Measurements from ENCODE around the gene SPAG6.
"Not testable (repeated sequence)": the region's sequence is repeated elsewhere in the genome, so short reads cannot be mapped to it uniquely, and the experiment has no call there.

The SPAG6 gene

DNA sequence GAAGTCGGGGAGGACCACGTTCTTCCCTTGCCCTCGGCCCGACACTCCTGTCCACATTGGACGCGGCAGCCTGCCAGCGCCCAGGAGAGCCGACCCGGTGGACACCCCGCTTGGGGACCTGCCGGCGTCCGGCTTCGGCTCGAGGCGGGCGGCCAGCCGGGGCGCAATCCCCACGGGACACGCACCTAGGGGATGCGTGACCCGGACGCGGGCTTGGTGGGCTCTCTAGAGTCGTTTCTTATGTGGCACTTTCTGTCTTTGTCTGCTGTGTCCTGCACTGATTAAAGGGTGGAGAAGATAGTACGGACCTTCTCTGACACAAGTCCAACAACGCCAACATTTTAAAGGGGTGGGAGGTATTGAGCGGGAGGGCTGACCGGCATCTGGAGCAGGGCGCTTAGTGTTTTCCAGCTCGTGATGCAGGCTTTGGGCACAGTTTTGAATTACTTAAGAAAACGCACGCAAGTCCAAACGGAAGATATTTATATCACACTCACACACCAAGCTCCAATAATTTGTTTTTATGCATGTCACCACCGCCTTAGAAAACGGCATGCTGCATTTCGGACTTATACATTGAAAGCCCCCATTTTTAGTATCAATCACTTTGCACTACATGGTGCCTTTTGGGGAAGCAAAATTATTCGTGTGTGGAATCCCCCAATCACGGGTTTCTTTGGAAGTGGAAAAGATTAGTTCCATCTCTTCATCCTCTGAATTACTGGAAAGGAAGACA, 3.9 kb upstream of the SPAG6 start:
- no peak for DNase-seq (ENCODE audit: low read depth in 2 of 2)

DNA sequence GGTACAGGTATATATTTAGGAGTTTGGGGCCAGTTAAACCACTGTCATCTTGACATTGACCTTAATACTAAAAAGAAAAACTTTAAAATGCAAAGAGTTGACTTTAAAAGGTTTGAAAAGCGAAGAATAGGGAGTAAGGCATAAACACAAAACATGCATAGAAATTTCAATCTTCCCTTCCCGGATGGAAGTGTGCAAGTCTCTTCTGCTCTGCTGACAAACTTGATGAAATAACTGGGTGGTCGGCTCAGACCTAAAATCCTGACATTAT, 3.4 kb upstream of the SPAG6 start:
- DNase-seq (ENCODE audit: low read depth in 2 of 2), result no peak

DNA sequence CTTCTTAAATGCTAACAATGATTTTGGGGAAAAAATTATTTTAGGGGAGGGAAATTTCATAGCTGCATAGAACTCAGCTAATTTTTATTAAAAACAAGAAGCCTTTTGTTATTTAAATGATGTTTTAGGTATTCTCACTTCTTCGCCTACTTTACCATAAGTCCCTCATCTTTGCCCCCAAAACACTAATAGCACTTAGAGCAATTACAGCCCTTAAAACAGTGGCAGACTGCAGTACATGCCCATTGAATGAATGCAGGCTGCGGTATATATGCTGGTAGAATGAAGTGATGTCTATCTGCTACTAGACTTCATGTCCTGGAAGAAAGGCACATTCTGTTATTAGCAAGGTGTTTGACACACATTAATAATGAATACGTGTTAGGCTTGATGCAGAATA, 2.9 kb upstream of the SPAG6 start:
- DNase-seq (ENCODE audit: low read depth in 2 of 2), result no peak

DNA sequence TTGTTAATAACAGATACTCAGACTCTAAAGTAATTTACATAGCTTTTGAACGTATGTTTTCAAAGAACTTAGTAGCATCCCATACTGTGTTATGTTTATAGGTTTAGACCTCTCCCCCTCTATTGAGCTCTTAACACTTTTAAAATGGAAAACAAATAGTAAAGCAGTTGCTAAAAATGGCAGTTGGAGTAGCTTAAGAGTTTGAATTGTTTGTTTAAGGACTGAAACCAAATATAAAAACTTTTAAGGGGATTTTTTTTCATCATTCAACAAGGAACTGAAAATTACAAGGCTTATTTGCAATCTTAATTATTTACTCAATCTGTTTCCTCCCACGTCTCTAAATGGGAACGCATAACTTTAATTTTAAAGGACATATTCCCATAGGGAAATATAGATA, 1.6 kb upstream of the SPAG6 start:
- DNase-seq (ENCODE audit: low read depth in 2 of 2), result no peak

DNA sequence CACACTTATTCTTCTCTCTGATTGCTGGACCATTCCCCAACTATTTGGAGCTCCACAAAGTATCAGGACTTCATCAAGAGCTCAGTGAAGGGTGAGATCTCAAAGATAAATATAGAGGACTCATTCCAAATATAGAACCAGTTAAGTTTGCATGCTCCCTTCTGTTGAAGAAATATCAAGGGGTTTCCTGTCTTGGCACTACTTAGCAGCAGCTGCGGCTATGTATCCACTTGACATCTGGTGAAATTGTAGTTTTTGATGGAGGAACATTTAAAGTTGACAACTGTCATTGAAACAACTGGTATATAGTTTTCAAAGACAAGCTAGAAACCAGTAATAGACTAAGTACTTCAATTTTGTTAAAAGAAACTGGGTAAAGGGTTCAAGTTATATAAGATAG, 1.0 kb upstream of the SPAG6 start:
- DNase-seq (ENCODE audit: low read depth in 2 of 2), result no peak

DNA sequence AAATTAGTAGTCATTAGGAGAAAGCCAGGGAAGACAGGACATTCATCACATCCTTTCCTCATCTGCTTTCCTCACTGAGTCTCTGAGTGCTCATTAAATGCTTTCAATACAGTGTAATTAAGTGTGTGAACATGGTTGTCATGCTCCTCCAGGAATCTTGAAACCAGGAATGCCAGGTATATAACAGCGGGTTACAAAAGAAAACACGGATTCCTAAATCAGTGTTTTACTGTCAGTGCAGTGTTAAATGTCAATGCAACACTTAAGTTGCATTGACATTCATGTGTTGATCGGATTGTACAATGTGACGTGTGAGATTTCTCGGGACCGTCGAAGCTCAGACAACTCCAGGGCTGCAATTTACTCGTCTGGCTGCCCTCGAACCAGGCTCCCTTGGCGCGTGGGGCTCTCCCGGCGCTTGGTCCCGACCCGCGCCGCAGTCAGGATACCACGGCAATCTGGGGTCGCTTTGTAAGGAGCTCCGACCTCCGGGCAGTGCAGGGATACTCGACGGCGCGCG, 455 bp upstream of the SPAG6 start:
- no peak for DNase-seq (ENCODE audit: low read depth in 2 of 2)

DNA sequence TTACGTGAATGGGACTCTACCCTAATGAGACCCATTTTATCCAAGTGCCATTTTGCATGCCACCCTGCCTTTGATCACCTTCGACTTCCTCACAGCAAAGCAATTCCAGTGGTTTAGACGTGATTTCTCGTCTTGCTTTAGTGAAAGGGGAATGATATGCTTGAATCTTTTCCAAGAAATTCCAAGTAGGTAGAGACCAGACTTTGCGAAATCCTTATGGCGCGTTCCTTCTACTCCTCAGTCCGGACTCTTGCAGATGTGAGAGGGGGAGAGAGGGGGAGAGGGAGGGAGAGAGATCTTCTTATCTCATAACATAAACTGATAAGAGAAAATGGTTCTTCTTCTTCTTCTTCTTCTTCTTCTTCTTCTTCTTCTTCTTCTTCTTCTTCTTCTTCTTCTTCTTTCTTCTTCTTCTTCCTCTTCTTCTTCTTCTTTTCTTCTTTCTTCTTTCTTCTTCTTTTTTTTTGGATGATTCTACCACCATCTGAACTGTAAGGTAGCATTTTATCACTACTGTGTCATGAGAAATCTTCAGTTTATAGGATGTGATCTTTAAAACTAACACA, 883 bp downstream of the SPAG6 start:
- DNase-seq (ENCODE audit: low read depth in 2 of 2), result no peak

DNA sequence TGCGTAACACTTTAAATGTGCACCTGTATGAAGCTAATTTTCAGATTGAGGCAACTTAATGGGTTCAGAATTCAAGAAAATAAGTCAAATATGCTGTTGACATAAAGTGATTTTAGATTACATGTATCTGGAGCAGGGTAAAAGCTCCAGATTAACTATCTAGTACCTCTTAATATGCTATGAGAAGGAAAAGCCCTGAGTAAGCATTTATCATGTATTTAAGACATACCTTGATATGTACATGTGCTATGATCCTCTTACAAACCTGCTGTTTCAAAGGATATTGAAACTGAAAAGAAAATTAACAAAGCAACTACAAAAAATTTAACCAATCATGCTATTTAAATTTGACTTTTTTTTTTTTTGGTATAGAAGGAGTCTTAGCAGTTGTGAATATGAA, 4.5 kb downstream of the SPAG6 start:
- no peak for DNase-seq (ENCODE audit: low read depth in 2 of 2)

DNA sequence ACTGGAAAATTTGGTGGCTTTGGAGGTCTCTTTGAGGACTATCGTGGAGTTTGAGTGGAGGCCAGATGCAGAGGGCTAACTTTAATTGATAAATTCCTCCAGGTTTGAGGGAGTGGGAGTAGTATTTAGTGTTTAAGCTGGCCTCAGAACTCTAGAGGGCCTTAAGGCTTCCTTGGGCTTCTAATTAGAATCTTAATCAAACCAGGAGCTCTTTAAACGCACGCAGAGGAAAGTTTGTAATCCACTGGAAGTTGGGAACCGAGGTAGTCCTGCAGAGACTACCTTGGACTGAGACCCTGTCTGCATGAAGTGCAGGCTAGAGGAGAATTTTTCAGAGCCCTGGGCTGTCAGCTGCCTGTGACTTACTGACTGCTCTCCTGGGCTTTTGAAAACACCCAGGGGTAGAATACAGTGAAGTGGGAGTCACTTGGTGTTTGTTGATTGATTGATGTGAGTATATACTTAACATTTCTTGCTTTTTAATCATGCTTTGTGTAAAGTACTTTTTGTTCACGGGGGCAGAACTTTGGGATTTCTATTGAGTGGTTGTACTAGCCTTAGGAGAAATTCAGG, 5.9 kb downstream of the SPAG6 start:
- no peak for DNase-seq (ENCODE audit: low read depth in 2 of 2)

DNA sequence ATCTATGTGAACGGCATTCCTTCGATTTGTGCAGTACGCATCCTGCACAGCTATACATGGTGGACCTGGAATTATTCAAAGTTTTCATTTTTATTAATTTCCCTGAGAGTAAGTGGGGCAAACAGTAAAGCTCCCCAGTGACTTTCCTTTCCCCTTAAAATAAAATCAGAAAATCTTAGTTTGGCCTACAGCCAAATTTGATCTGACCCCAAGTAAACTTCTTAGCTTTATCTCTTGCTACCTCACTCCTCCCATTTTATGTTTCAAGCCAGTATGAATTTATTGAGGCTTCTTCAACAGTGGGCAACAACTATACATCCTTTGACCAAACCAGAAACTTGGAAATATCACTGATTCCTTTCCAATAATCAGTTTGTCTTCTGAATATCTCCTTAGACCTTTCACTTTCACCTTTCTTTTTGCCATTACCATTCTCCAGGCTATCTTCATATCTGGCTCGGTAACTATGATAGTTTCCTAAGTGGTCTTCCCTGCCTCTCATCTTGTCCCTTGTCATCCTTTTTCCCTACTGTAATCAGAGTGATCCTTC, 11.1 kb downstream of the SPAG6 start:
- no peak for DNase-seq (ENCODE audit: low read depth in 2 of 2)

DNA sequence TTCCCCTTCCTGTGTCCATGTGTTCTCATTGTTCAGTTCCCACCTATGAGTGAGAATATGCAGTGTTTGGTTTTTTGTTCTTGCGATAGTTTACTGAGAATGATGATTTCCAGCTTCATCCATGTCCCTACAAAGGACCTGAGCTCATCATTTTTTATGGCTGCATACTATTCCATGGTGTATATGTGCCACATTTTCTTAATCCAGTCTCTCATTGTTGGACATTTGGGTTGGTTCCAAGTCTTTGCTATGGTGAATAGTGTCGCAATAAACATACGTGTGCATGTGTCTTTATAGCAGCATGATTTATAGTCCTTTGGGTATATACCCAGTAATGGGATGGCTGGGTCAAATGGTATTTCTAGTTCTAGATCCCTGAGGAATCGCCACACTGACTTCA, 12.5 kb downstream of the SPAG6 start:
- not testable (repeated sequence) for DNase-seq (ENCODE audit: low read depth in 2 of 2)

DNA sequence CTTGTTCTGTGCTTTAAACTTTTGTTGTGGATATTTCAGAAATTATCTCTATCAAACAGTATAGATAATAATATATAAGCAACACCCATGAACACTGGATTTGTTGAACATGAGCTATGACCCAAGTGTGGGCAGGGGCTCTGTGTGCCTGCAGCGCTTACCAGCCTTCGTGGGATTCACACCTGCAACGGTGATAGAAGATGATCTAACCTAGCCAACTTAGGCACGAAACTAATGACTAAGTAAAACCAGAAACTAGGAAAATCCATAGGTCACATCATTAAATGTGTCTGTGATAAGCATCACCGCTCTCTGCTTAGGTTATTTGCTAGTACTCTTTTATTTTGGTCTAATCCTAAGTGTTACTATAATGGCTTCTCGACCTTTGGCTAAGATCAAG, 18.0 kb downstream of the SPAG6 start:
- DNase-seq (ENCODE audit: low read depth in 2 of 2), result no peak

DNA sequence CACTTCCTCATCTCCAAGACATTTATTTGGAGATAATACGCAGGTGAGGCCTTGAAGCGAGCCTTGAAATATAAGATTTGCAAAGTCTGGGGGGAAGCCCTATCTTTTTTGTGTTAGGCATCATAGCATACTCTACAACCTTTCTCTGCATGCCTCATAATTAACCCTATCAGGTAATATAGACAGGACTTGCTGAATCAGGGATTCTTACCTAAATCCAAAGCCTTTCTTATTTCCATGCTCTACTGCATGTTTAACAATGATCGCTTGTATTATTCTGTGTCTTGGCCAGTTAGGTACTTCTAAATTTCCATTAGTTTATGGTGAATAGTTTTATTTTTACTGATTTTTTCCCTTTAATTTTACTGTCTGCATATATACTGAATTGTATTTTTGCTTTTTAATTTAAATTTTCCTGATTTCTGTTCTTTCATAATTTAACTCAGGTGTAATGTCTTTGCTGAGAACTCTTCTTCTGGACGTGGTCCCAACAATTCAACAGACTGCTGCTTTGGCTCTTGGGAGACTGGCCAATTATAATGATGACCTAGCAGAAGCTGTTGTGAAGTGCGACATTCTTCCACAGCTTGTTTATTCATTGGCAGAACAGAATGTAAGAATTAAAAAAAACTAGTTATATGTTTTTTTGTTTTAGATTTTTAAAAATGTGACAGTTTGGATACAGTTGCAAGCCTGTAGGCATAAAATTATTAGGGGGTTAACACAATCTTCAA, 19.3 kb downstream of the SPAG6 start:
- DNase-seq (ENCODE audit: low read depth in 2 of 2), result no peak

DNA sequence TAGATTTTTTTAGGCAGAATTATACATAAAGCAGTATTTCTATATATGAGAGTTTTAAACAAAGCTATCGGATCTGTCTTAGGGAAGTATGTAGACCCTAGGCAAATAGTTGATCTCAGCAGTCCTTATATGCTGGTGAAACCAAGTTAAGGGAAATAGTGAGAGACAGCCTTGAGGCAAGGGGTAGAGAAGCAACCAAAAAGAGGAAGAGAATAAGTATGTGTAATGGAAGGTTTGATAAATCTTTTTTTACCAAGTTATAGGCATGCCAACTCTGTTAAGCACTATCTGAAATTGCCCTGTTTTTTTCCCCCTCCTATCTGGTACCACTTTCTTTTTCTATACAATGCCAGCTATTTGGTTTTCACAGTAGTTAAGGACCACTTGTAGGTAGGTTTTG, 19.9 kb downstream of the SPAG6 start:
- DNase-seq (ENCODE audit: low read depth in 2 of 2), result no peak

DNA sequence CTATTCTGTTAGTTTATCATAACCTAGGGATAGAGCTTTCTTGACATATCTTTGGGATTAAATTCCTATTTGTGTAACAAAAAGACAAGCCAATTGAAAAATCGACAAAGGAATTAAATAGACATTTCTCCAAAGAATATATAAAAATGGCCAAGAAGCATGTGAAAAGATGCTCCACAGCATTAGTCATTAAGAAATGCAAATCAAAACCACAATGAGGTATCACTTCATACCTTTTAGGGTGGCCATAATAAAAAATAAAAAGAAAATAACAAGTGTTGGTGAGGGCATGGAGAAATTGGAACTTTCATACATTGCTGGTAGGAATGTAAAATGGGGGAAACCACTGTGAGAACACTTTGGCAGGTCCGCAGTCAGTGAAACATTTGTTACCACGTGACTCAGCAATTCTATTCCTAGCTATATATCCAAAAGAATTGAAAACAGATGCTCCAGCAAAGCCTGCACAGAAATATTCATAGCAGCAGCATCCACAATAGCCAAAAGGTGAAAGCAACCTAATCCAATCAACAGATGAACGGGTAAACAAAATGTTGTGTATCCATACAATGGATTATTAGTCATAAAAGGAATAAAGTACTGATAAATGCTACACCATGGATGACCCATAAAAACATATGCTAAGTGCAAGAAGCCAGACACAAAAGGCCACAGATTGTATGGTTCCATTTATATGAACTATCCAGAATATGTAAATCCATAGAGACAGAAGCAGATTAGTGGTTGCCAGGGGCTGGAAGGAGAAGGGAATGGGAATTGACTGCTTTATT, 20.5 kb downstream of the SPAG6 start:
- DNase-seq (ENCODE audit: low read depth in 2 of 2), result no peak

DNA sequence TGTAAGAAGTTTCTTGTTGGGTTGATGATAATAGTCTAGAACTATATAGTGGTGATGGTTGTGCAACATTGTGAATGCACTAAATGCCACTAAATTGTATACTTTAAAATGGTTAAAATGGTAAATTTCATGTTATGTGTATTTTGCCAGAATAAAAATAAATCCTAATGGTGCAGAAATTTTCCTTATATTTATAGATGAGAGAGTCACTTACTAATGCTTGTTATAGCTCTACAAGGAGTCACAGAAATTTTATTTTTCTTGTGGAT, 21.1 kb downstream of the SPAG6 start:
- DNase-seq (ENCODE audit: low read depth in 2 of 2), result no peak

DNA sequence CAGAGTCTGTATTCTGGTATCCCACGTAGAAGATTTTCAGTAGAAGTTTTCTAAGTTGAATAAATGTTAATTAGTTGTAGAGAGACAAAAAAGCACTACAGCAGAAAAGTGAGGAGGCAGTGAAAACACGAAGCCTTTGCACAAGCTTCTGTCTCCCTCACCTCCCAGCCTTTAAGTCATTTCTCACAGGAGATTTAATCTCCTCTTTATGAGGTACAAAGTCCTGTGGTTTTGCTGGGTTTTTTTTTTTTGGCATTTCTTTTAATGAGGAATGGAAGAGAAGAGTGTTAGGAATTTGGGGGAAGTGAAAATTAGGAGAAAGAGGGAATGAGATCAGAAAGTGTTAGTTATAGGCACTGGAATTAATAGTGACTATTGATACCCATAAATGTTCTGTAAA, 21.5 kb downstream of the SPAG6 start:
- no peak for DNase-seq (ENCODE audit: low read depth in 2 of 2)

DNA sequence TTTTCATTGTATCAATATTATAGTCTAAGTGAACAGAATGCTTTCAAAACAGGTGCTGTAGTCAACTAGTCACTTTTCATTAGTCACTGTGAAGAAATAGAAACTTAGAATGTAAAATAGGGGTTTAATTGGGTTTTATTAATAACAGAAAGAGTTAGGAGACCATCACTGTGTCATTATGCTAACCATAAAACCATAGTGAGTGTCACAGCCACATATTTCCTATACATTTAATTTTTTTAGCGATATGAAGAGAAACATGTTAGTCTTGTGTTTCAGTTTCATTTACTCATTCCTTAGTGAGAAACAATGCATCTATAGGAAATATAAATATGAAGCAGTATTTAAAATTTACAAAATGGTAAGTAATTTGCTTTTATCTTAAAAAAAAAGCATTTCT, 22.2 kb downstream of the SPAG6 start:
- no peak for DNase-seq (ENCODE audit: low read depth in 2 of 2)

DNA sequence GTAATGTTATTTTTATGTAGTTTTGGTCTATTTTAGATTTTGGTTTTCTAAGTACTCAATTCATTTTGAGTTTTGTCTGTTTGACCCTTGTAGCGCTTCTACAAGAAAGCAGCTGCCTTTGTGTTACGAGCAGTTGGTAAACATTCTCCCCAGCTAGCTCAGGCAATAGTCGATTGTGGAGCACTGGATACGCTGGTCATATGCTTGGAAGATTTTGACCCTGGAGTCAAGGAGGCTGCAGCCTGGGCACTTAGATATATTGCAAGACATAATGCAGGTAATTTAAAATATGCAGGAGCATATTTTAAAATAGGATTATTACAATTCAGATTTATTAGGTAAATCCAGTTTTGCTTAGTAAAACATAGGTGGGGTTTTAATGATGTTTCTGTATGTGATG, 23.1 kb downstream of the SPAG6 start:
- no peak for DNase-seq (ENCODE audit: low read depth in 2 of 2)

DNA sequence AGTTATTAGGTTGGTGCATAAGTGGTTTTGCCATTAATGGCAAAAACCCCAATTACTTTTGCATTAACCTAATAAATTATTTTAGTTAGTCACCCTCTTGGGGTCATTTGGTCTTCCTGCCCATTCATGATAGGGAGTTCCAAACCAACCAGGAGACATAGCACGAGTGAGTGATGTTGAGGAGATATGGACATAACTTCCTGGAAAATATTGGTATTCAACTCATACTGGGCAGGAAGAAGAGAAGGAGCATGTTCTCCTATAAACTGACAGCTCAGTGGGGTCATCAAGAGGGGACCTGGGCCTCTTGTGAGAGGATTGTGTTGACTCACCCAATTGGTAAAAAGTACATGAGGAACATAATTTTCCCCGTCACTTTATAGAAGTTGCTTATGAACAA, 23.7 kb downstream of the SPAG6 start:
- DNase-seq (ENCODE audit: low read depth in 2 of 2), result no peak

DNA sequence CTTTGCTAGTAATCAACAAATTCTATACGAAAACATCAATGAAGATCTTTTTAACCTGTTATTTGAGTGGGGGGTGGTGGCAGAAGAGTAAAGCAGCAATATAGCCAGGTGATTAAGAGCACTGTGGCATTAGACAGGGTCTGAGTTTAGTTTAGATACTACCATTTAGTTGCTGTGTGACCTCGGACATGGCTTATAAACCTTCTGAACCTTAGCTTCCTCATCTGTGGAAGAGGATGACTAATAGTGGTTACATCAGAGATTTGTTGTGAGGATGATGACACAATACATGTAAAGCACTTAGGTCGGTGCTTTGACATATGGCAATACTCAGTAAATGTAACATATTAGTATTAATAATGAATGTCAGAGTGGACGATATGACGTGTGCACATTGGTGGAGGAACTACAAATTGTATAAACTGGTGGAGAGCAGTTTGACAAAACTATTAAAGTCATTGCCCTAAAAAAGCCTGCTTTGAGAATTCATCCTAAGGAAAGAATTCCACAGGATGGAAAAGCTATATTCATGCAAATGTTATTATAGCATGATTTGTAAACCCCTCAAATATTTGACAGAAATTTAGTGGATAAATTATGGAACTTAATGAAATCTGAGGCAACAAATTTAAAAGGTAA, 24.3 kb downstream of the SPAG6 start:
- DNase-seq (ENCODE audit: low read depth in 2 of 2), result no peak

DNA sequence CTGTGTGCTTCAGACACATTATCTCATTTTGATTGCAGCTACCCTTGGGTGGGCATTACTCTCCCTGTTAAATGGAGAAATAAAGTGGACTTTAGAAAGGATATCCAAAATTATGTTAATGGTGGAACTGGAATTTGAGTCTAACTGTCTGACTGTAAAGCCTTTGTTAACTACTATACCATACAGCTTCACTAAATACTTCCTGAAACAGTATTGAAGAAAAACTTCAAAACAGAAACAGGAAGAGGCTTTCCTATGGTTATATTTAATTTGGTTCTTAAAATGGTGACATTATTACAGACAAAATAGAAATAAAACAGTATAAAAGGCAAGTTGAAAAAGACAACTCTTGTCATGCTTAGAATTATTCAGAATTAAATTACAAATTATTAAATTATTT, 25.0 kb downstream of the SPAG6 start:
- no peak for DNase-seq (ENCODE audit: low read depth in 2 of 2)

Data from stimulated activated CD4-positive, alpha-beta T cell treated with anti-CD3 and anti-CD28 coated beads, Interleukin-12 subunit alpha, Interleukin-12 subunit beta, amount 100 ng/mL, for 24 hours (primary cell).